Measurements from ENCODE around the gene ZFAND2A. TPM values are rescaled to one million over a fixed set of nuclear protein-coding genes. Genes with fewer than 3 reads are reported as not detected.

ZFAND2A gene
- total RNA-seq, result 14.6 and 15.1 TPM in 2 replicates

DNA sequence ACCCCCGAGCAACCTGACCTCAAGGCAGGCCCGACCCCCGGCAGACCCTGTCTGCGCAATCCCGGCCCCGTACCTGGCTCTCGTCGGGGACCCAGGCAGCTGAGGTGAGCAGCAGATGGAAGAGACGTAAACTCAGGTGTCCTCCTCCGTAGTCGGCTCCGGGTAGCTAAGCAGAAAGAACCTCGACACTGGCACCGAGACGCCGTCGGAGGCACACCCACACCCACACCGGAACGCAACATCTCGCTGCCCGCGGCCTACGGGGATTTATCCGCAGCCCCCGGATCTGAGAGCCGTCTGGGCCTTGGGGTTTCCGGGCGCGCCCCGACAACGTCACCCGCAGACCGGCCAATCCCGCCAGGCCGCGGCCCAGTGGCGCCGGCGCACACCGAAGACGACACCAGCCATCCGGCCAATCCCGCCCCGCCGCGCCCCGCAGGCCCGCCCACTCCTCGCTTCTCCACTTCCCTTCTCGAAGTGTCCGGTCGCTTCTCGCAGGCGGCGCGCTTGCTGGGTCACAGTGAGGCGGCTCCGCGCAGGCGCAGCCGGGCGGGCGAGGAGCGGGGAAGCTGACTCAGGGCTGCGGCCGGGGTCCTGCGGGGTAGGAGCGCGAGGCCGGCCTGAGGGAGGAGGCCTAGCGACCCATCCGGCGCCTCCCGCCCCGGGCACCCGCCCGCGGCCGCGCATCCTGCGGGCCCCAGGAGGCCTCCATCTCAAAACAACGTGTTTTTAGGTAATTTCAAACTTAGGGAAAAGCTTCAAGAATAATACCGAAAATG is at the start of gene ZFAND2A:
TSS of gene ZFAND2A (minus strand) at position 306 of the 779 bp plus-strand sequence. CDS start 1,984 bp downstream, outside the sequence.

Other genes with a start within 250 kb of the ZFAND2A start
- gene ADAP1, start 205.5 kb downstream of the ZFAND2A start, total RNA-seq, result 5.3 and 8.1 TPM in 2 replicates
- gene COX19, start 184.6 kb downstream of the ZFAND2A start, total RNA-seq, result 13.7 and 14.1 TPM in 2 replicates
- under 0.01 TPM in 1 of 2 replicates, not detected in the other for gene CYP2W1, start 177.0 kb downstream of the ZFAND2A start, total RNA-seq
- gene GPR146, start 115.7 kb downstream of the ZFAND2A start, total RNA-seq, result 3.8 and 7.7 TPM in 2 replicates
- 0.59 and 1.6 TPM in 2 replicates for gene GPER1, start 72.1 kb downstream of the ZFAND2A start, total RNA-seq
- gene UNCX, start 72.7 kb upstream of the ZFAND2A start, total RNA-seq, result not detected in 2 replicates

All from smooth muscle cell of the umbilical artery (primary cell).